HG03045 (cell line): ENCODE measurements around the gene FRAT2.

Experiments
- ATAC-seq: cut with Tn5 transposase; IDR thresholded peaks from one replicate; pipeline ENCODE4 v1.9.1; 2021; ENCODE audit warnings: mild to moderate bottlenecking, moderate library complexity; ENCODE audit not compliant: unreplicated experiment

The FRAT2 gene

GRCh38 chr10:97327348-97328294, 6.9 kb downstream of the FRAT2 start:
- no peak for ATAC-seq

GRCh38 chr10:97325754-97326153, 8.8 kb downstream of the FRAT2 start:
- ATAC-seq = no peak

GRCh38 chr10:97323501-97323900, 11.0 kb downstream of the FRAT2 start:
- ATAC-seq = no peak

GRCh38 chr10:97321804-97322190, 12.7 kb downstream of the FRAT2 start:
- no peak for ATAC-seq

- ATAC-seq = no peak
Observed at GRCh38 chr10:97321032-97321803, 13.3 kb downstream of the FRAT2 start.

GRCh38 chr10:97320480-97321031, 14.0 kb downstream of the FRAT2 start:
- ATAC-seq = no peak

GRCh38 chr10:97319671-97320479, 14.7 kb downstream of the FRAT2 start:
- peak; percentile 33 for ATAC-seq

- peak; percentile 82 for ATAC-seq
Observed at GRCh38 chr10:97318772-97319651, 15.5 kb downstream of the FRAT2 start, which contains the start of gene FRAT1. Gene FRAT1 (plus strand): TSS chr10:97319271. CDS start chr10:97319454, 183 bp downstream.

- ATAC-seq = no peak
Observed at GRCh38 chr10:97314671-97315070, 19.9 kb downstream of the FRAT2 start.

- no peak for ATAC-seq
Observed at GRCh38 chr10:97312897-97313296, 21.6 kb downstream of the FRAT2 start.

GRCh38 chr10:97311111-97311626, 23.4 kb downstream of the FRAT2 start:
- ATAC-seq = no peak

- ATAC-seq = no peak
Observed at GRCh38 chr10:97307866-97308780, 26.4 kb downstream of the FRAT2 start.

- ATAC-seq = no peak
Observed at GRCh38 chr10:97307441-97307840, 27.1 kb downstream of the FRAT2 start.

GRCh38 chr10:97302088-97302791, 32.3 kb downstream of the FRAT2 start:
- ATAC-seq = no peak

- ATAC-seq = no peak
Observed at GRCh38 chr10:97300980-97301379, 33.5 kb downstream of the FRAT2 start.

GRCh38 chr10:97298223-97298571, 36.3 kb downstream of the FRAT2 start:
- no peak for ATAC-seq

- no peak for ATAC-seq
Observed at GRCh38 chr10:97297556-97298222, 36.8 kb downstream of the FRAT2 start.
